GM19438 (cell line): ENCODE measurements around the gene RLF.

Experiments
- ATAC-seq: cut with Tn5 transposase; IDR thresholded peaks from one replicate; pipeline ENCODE4 v1.9.1; 2021; ENCODE audit warnings: low read depth; ENCODE audit not compliant: unreplicated experiment

RLF gene

DNA sequence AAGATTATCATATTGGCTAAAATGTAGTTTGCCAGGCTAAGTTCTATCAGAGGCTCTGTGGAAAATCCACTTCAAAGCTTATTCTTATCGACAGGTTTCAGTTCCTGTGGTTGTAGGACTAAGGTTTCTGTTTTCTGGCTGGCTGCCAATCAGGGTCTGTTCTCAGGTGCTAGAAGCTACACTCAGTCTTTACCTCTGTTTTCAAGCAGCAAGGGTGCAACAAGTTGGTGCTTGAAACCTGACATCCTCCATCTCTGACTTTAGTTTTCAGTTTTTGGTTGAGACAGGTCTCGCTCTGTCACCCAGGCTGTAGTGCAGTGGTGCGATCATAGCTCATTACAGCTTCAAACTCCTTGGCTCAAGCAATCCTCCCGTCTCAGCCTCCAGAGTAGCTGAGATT lies 71.3 kb downstream of the RLF start:
- ATAC-seq: peak; percentile 94

- no peak for ATAC-seq
These were observed 78.4 kb downstream of the RLF start for GRCh38 chr1:40239626-40240025.

DNA sequence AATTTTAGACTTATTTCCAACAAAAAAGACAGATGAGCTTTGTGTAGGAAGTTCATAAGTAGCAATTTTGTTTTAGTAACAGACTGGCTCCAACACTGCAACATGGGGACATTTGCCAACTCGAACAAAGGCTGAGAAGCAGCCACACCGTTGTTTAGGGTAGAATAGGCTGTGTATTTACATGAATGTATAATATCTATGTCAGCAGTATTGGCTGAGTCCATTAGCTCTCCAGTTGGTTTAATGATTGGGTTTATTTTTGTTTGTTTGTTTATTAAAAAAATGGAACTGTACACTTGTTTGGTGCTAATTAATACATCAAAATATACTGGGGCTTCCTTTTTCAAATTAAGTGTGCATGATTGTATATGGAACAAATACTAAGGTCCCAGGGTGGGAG lies 79.2 kb downstream of the RLF start:
- ATAC-seq: no peak

- no peak for ATAC-seq
These were observed 80.2 kb downstream of the RLF start for GRCh38 chr1:40241362-40241761.

DNA sequence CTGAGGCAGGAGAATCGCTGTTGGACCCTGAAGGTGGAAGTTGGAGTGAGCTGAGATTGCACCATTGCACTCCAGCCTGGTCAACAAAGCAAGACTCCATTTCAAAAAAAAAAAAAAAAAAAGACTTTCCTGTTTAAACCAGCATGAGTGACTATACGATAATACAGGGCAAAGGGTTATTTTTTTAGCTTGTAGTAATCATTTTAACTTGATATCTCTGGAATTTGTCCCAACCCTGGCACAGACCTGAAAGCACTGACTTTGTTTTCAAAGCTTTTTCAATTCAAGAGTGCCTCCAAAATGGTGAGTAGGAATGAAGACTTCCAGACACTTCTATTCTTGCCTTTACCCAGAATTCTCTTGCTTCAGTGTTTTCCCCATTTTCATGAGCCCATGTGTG lies 82.2 kb downstream of the RLF start:
- ATAC-seq: no peak

DNA sequence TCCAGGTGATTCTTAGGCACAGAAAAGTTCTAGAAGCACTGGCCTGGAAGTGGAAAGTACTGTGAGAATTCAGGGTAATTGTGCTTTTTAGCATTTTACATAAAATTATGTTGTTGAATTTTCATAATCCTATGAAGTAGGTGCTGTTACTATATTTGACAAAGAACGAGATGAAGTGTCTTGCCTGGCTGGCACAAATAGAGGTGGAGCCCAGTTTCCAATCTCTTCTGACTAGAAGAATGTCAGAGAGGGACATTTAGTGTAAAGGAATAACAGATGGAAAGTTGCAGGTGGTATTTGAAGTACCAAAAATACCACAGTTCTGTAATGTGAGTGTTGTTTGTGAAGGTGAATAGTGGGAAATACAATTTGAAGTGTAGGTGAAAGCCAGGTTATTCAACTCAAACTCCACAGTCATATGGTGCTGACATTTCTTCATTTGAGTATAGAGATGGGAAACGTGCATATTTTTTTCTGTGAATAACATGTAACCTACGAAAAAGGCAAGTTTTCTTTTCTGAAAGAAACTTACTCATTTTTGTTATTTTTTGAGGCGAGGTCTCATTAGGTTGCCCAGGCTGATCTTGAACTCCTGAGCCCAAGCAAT lies 83.1 kb downstream of the RLF start:
- ATAC-seq: no peak

GRCh38 chr1:40245686-40246085 lies 84.5 kb downstream of the RLF start:
- no peak for ATAC-seq

DNA sequence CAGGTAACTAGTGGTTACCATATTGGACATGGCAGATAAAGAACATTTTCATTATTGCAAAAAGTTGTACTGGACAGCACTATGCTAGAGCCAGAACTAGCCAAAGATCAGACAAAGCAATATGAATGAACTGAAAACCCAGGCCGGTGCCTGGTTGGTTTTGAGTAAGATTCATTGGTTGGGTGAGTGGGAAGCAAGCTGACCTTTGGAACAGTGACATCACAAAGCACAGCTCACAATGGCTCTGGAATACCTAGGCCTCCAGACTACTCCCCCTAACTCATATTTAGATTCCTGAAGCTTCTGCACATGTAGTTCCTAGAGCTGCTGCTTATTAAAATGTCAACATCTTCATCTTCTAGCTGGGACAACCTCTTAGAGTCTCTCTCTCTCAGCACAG lies 86.5 kb downstream of the RLF start, which contains the start of gene TMCO2:
TMCO2 (plus strand) TSS at position 283 of the 400 bp plus-strand sequence; CDS start at position 340, 57 bp downstream.
- no peak for ATAC-seq

DNA sequence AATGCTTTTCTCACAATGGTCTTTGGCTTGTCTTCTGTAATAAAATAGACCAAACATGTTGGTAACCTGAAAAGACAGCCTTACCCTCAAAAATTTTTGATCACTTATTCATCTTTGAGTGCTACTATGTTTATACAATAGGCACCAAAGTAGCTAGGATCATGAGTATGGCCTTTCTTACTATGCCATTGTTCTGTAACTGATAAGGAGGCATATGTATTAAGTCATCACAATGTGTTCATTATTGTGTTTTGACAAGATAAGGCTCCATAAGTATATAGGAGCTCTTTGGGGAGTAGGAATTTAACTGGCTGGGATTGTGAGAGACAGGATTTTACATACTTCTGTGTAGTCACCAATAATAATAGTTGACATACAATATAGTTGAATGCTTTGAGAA lies 87.2 kb downstream of the RLF start:
- no peak for ATAC-seq

DNA sequence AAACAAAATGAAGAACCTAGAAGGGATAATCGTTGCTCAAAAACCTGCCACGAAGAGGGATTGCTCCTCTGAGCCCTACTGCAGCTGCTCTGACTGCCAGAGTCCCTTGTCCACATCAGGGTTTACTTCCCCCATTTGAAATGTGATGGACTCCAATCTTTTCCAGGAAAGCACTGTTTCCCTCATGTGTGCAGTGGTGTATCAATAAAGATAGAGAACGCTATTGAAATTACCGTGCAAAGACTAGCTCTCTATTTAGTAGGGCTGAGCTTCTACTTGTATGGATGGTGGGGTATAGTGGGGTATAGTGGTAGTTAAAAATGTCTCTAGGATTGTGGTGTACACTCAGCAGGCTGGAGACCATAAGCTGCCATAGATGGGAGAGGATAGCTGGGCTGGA lies 90.3 kb downstream of the RLF start:
- no peak for ATAC-seq

DNA sequence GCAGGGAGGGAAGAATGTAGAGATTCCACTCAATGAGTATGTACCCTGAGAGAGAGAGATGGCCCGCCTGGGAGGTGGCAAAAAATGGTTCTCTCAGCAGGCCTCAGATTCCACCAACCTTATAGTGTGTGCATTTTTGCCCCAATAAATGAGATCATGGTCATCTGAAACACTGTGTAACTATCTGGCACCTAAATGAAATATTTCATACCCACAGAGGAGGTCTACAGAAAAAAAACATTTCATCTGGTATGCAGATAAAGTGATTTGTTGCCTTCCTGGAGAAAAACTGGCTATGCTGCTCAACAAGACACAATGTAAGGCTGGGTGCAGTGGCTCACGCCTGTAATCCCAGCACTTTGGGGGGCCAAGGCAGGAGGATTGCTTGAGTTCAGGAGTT lies 91.4 kb downstream of the RLF start:
- no peak for ATAC-seq

- ATAC-seq: no peak
These were observed 94.0 kb downstream of the RLF start for GRCh38 chr1:40255231-40255630.

- ATAC-seq: no peak
These were observed 95.4 kb downstream of the RLF start for GRCh38 chr1:40256401-40257084.

DNA sequence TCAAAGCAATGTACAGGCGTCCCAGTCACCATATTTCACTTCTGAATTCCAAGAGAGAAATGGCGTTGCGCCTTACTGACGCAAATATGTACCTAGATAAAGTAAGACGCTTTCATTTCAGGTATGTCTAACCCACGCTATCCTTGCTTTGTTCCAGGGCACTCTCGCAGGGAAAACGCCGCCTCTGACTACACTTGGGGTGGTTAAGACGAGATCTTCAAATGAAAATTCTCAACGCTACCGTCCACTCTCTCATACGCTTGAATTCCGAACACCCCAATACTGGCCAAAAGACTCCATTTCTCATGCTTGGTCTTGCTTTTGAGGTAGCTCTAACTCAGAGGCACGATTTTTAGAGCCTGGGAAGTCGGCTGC lies 96.1 kb downstream of the RLF start:
- peak; percentile 17 for ATAC-seq

DNA sequence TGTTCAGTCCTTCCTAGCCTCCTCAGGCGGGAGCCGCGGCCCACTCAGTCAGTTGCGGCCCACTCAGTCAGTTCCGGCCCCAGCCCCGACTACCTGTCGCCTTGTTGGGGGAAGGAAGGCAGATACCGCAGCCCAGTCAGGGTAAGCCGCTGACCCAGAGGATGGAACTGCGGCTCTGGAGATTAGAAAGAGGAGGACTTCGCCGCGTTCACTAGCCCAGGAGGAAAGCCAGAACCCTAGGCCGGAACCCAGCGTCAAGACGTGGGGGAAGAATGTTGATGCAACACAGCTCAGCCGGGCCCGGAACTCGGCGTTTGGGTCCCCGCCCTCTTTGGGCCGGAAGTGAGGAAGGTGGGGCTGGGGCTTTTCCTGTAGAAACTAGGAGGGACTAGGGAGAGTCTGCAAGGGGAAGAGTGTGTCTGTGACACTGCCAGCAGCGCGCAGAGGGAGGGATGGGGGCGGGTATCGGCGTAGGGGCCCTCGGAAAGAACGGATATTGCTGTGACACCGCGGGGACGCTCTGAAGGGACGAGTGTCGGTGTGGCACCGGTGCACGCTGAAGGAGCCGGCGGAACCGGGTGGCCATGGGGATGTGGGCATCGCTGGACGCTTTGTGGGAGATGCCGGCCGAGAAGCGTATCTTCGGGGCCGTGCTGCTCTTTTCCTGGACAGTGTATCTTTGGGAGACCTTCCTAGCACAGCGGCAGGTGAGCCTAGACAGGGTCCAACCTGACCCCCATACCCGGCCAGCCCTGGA lies 96.7 kb downstream of the RLF start, which contains the start of gene ZMPSTE24:
ZMPSTE24 (plus strand) TSS at position 549 of the 757 bp plus-strand sequence; CDS start at position 585, 36 bp downstream.
- ATAC-seq: peak; percentile 89

DNA sequence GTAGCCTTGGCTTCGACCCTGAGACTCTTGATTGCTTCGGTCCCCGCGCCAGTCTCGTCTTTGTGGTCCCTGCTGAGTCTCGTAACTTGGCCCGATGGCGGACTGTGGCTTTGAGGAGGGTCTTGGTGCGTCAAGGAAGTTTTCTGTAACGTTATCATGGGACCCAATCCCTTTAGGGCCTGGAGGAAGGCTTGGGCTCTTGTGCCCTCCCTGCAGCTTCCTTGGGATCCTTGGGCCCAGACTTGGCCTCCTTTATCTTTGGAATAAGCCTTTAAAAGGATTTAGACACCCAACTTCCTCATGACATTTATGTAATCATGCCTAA lies 97.2 kb downstream of the RLF start:
- ATAC-seq: no peak

DNA sequence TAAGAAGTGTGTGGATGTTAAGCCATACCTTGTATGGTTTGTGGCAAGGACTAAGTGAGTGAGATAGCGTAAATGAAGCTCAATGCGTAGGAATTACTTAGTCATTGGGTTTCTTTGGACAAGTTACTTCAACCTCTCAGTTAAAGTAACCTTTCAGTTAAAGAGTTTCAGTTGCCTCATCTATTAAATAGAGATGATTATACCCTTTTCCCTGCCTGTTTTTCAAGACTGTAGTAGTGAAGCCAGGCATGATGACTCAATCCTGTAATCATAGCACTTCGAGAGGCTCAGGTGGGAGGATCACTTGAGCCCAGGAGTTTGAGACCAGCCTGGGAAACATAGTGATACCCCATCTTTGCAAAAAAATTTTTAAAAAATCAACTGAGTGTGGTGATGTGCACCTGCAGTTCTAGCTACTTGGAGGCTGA lies 103.2 kb downstream of the RLF start:
- ATAC-seq: no peak

GRCh38 chr1:40265298-40265697 lies 104.1 kb downstream of the RLF start:
- ATAC-seq: no peak

DNA sequence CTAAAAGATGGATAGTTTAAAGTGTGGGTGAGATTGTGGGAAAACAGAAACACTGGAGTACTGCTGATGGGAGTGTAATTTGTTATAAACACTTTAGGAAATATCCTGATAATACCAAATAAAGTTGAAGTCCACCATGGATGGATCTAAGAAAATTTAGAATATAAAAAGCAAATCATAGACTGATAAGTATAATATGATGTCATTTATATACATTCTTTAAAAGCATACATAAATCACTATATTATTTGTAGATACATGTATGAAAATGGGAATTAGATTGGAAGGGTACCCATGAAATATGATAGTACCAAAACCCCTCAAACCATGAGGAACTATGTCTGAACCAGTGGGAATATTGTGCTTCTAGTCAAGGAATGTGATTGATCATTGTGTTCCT lies 104.7 kb downstream of the RLF start:
- no peak for ATAC-seq

GRCh38 chr1:40266786-40267535 lies 105.8 kb downstream of the RLF start:
- no peak for ATAC-seq

DNA sequence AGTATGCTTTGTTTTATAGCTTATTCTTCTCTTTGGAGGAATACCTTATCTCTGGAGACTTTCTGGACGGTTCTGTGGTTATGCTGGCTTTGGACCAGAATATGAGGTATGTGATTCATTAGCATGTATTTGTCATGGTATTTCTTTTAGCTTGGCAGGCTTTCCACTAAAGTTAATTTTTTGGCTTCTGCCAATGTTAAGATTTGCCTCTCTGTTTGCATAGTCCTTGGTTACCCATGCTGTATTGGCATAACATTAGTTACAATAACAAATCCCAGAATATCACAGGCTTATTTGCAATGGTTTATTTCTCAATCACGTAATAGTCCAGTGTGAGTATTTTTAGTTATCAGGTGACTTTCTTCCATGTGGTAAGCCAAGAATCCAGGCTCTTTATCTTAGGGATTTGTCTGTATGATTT lies 106.6 kb downstream of the RLF start:
- ATAC-seq: no peak
